A549 (cell line): ENCODE data around the gene OTOL1.

ENCODE experiments used
- CHD2 ChIP-seq: fragments of 150-350 bp; IDR thresholded peaks from 2 replicates; pipeline ENCODE4 v1.6.1; 2014; ENCODE audit warnings: low read length; ENCODE audit not compliant: partially characterized antibody
- EP300 ChIP-seq, 2 experiments: fragments of >200 bp; sonication (Bioruptor Twin); formaldehyde crosslinking; IDR thresholded peaks; 2 replicates in 1 of 2; 3 replicates in 1 of 2; pipeline ENCODE4 v1.6.1; 2016 to 2017
- ESRRA ChIP-seq: fragments of 150-350 bp; IDR thresholded peaks from 2 replicates; pipeline ENCODE4 v1.6.1; 2014; ENCODE audit warnings: mild to moderate bottlenecking, low read length, borderline replicate concordance
- POLR2A ChIP-seq: IDR thresholded peaks from 2 replicates; pipeline ENCODE4 v1.6.1; 2012; ENCODE audit warnings: mild to moderate bottlenecking, low read length
- TF ChIP-seq, protein P1 (sequence below): IDR thresholded peaks from 2 replicates; pipeline ENCODE4 v1.6.1; 2012
- TF ChIP-seq, protein P2 (sequence below): fragments of >200 bp; sonication (Bioruptor Twin); formaldehyde crosslinking; IDR thresholded peaks from 3 replicates; pipeline ENCODE4 v1.5.1; 2016
- TF ChIP-seq, protein P3 (sequence below): fragments of 250-450 bp; sonication (Bioruptor Pico); IDR thresholded peaks from 2 replicates; pipeline ENCODE4 v1.5.0; 2020; ENCODE audit warnings: low read depth, mild to moderate bottlenecking, moderate library complexity

DNA sequence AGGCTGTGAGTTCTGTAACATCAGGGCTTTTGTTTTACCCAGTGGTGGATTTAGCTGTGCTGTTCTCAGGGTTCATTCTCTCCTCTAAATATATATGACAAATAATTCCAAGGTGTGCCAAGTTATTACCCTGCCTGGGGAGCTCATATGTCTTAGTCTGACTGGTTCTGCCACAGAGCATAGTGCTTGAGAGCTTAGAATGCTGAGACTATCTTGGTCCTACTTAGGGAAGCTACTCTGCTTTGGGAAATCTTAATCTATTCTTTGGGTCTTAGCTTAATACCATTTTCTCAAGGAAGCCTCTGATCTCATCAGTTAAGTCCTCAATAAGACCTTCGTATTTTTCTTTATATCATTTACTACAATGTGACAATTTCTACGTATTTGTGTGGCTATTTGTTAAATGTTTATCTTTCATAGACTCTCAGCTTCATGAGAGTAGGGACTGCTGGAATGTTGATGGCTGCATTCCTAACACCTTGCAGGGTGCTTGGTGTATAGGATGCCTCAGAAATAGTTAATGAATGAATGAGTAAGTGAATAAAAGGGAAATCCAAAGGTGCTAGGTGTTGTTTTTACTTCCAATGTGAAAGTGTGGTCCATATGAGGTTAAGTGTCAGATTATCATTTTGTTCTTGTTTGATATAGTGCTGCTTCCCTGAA, 1.8 kb downstream of the OTOL1 start:
- TF ChIP-seq, protein P1, sequence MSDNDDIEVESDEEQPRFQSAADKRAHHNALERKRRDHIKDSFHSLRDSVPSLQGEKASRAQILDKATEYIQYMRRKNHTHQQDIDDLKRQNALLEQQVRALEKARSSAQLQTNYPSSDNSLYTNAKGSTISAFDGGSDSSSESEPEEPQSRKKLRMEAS = no peak
- TF ChIP-seq, protein P2, sequence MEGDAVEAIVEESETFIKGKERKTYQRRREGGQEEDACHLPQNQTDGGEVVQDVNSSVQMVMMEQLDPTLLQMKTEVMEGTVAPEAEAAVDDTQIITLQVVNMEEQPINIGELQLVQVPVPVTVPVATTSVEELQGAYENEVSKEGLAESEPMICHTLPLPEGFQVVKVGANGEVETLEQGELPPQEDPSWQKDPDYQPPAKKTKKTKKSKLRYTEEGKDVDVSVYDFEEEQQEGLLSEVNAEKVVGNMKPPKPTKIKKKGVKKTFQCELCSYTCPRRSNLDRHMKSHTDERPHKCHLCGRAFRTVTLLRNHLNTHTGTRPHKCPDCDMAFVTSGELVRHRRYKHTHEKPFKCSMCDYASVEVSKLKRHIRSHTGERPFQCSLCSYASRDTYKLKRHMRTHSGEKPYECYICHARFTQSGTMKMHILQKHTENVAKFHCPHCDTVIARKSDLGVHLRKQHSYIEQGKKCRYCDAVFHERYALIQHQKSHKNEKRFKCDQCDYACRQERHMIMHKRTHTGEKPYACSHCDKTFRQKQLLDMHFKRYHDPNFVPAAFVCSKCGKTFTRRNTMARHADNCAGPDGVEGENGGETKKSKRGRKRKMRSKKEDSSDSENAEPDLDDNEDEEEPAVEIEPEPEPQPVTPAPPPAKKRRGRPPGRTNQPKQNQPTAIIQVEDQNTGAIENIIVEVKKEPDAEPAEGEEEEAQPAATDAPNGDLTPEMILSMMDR = no peak
- TF ChIP-seq POLR2A (no peak), EP300 (IDR thresholded peaks at IDR 0.05) (no peak), CHD2 (no peak), ESRRA (no peak)
- TF ChIP-seq, protein P3, sequence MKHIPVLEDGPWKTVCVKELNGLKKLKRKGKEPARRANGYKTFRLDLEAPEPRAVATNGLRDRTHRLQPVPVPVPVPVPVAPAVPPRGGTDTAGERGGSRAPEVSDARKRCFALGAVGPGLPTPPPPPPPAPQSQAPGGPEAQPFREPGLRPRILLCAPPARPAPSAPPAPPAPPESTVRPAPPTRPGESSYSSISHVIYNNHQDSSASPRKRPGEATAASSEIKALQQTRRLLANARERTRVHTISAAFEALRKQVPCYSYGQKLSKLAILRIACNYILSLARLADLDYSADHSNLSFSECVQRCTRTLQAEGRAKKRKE = no peak
